HEK293 (cell line): ENCODE results near the gene PSAP.

ENCODE experiments used
- CTCF ChIA-PET: fragments of 350-600 bp; formaldehyde crosslinking; extraction: SDS; loops from one replicate; lab custom pipeline; 2021; ENCODE audit warnings: antibody characterized with exemption; lab: Yijun Ruan, JAX
- POLR2A ChIA-PET: fragments of 300-600 bp; formaldehyde crosslinking; extraction: SDS; loops from one replicate; lab custom pipeline; 2020; ENCODE audit warnings: antibody characterized with exemption, inconsistent platforms; lab: Yijun Ruan, JAX
- H3K27ac ChIP-seq: fragments of 200-500 bp; sonication (Bioruptor generic); 2 replicates; pipeline ENCODE4 v1.5.1; 2014; ENCODE audit warnings: low read depth, low read length, control low read depth, inconsistent platforms; ENCODE audit errors: extremely low read depth
- H3K36me3 ChIP-seq, 2 experiments: fragments of 200-500 bp in 1 of 2; sonication (Bioruptor generic) in 1 of 2; 1 replicate in 1 of 2; 2 replicates in 1 of 2; pipeline ENCODE4 v1.5.1; 2014 to 2017; ENCODE audit warnings: inconsistent platforms in 2 of 2, low read length in 2 of 2; ENCODE audit not compliant: control insufficient read depth in 2 of 2, insufficient read depth in 1 of 2
- H3K4me1 ChIP-seq: fragments of 200-500 bp; sonication (Bioruptor generic); 2 replicates; pipeline ENCODE4 v1.5.1; 2014; ENCODE audit warnings: mild to moderate bottlenecking, low read length, inconsistent platforms; ENCODE audit not compliant: control insufficient read depth, insufficient read depth
- H3K4me3 ChIP-seq: 2 replicates; pipeline ENCODE4 v1.5.1; 2011; ENCODE audit warnings: low read depth, mild to moderate bottlenecking, control low read depth, low read length, moderate library complexity
- H3K9me3 ChIP-seq: fragments of 200-500 bp; sonication (Bioruptor generic); 2 replicates; pipeline ENCODE4 v1.5.1; 2014; ENCODE audit warnings: low read depth, low read length, inconsistent platforms; ENCODE audit not compliant: control insufficient read depth, insufficient read depth
- HIC1 ChIP-seq: fragments of 450-650 bp; formaldehyde crosslinking; IDR thresholded peaks from 2 replicates; pipeline ENCODE4 v1.5.1; 2016; ENCODE audit warnings: missing biosample characterization, missing genetic modification characterization
- KLF7 ChIP-seq: fragments of 450-650 bp; formaldehyde crosslinking; IDR thresholded peaks from 2 replicates; pipeline ENCODE4 v1.5.1; 2016; ENCODE audit warnings: missing biosample characterization, missing genetic modification characterization, borderline replicate concordance
- MZF1 ChIP-seq: fragments of 450-650 bp; formaldehyde crosslinking; IDR thresholded peaks from 2 replicates; pipeline ENCODE4 v1.5.1; 2017; ENCODE audit warnings: missing biosample characterization, missing genetic modification characterization, borderline replicate concordance
- RBAK ChIP-seq: fragments of 450-650 bp; formaldehyde crosslinking; IDR thresholded peaks from 2 replicates; pipeline ENCODE4 v1.5.1; 2016; ENCODE audit warnings: missing biosample characterization, missing genetic modification characterization
- SETDB1 ChIP-seq: IDR thresholded peaks from one replicate; pipeline ENCODE4 v1.6.1; 2017; ENCODE audit warnings: mild to moderate bottlenecking, low read length, moderate library complexity, mixed read lengths; ENCODE audit not compliant: insufficient read length
- YY1 ChIP-seq: fragments of 450-650 bp; formaldehyde crosslinking; IDR thresholded peaks from 2 replicates; pipeline ENCODE4 v1.5.1; 2018; ENCODE audit warnings: missing biosample characterization, missing genetic modification characterization
- ZEB2 ChIP-seq: fragments of 450-650 bp; formaldehyde crosslinking; IDR thresholded peaks from 2 replicates; pipeline ENCODE4 v1.5.1; 2016; ENCODE audit warnings: missing biosample characterization, missing genetic modification characterization
- ZNF174 ChIP-seq: fragments of 450-650 bp; formaldehyde crosslinking; IDR thresholded peaks from 2 replicates; pipeline ENCODE4 v1.5.0; 2017; ENCODE audit warnings: missing biosample characterization, mild to moderate bottlenecking, missing genetic modification characterization
- ZNF18 ChIP-seq: fragments of 450-650 bp; formaldehyde crosslinking; IDR thresholded peaks from 2 replicates; pipeline ENCODE4 v1.5.1; 2016; ENCODE audit warnings: missing biosample characterization, missing genetic modification characterization
- ZNF2 ChIP-seq: fragments of 450-650 bp; formaldehyde crosslinking; IDR thresholded peaks from 2 replicates; pipeline ENCODE4 v1.5.1; 2016; ENCODE audit warnings: missing biosample characterization, missing genetic modification characterization
- ZNF223 ChIP-seq: fragments of 450-650 bp; formaldehyde crosslinking; IDR thresholded peaks from 2 replicates; pipeline ENCODE4 v1.5.1; 2016; ENCODE audit warnings: missing biosample characterization, missing genetic modification characterization
- ZNF302 ChIP-seq: fragments of 450-650 bp; formaldehyde crosslinking; IDR thresholded peaks from 2 replicates; pipeline ENCODE4 v1.5.1; 2016; ENCODE audit warnings: missing biosample characterization, missing genetic modification characterization, low read depth
- ZNF514 ChIP-seq: fragments of 450-650 bp; formaldehyde crosslinking; IDR thresholded peaks from 2 replicates; pipeline ENCODE4 v1.5.1; 2016; ENCODE audit warnings: missing biosample characterization, missing genetic modification characterization
- ZNF530 ChIP-seq: fragments of 450-650 bp; formaldehyde crosslinking; IDR thresholded peaks from 2 replicates; pipeline ENCODE4 v1.5.1; 2016; ENCODE audit warnings: low read depth, missing biosample characterization, missing genetic modification characterization
- ZNF596 ChIP-seq: fragments of 450-650 bp; IDR thresholded peaks from 2 replicates; pipeline ENCODE4 v1.5.0; 2018; ENCODE audit warnings: missing biosample characterization, mild to moderate bottlenecking, missing genetic modification characterization, moderate library complexity
- ZNF624 ChIP-seq: fragments of 450-650 bp; formaldehyde crosslinking; IDR thresholded peaks from 2 replicates; pipeline ENCODE4 v1.5.1; 2017; ENCODE audit warnings: missing biosample characterization, missing genetic modification characterization
- ZNF629 ChIP-seq: fragments of 450-650 bp; formaldehyde crosslinking; IDR thresholded peaks from 2 replicates; pipeline ENCODE4 v1.5.1; 2017; ENCODE audit warnings: missing biosample characterization, missing genetic modification characterization
- ZNF654 ChIP-seq: fragments of 450-650 bp; formaldehyde crosslinking; IDR thresholded peaks from 2 replicates; pipeline ENCODE4 v1.5.1; 2016; ENCODE audit warnings: low read depth, missing biosample characterization, missing genetic modification characterization
- ZNF670 ChIP-seq: fragments of 450-650 bp; formaldehyde crosslinking; IDR thresholded peaks from 2 replicates; pipeline ENCODE4 v1.5.1; 2016; ENCODE audit warnings: missing biosample characterization, missing genetic modification characterization, low read depth
- ZNF677 ChIP-seq: fragments of 450-650 bp; IDR thresholded peaks from 2 replicates; pipeline ENCODE4 v1.5.0; 2018; ENCODE audit warnings: missing biosample characterization, mild to moderate bottlenecking, missing genetic modification characterization, moderate library complexity
- ZNF768 ChIP-seq: fragments of 450-650 bp; formaldehyde crosslinking; IDR thresholded peaks from 2 replicates; pipeline ENCODE4 v1.5.1; 2018; ENCODE audit warnings: missing biosample characterization, mild to moderate bottlenecking, missing genetic modification characterization
- ZNF837 ChIP-seq: fragments of 450-650 bp; formaldehyde crosslinking; IDR thresholded peaks from 2 replicates; pipeline ENCODE4 v1.5.1; 2016; ENCODE audit warnings: missing biosample characterization, missing genetic modification characterization
- ZSCAN30 ChIP-seq: fragments of 450-650 bp; IDR thresholded peaks from 2 replicates; pipeline ENCODE4 v1.5.1; 2018; ENCODE audit warnings: missing biosample characterization, mild to moderate bottlenecking, missing genetic modification characterization, moderate library complexity
- ZXDB ChIP-seq: fragments of 450-650 bp; formaldehyde crosslinking; IDR thresholded peaks from 2 replicates; pipeline ENCODE4 v1.5.1; 2016; ENCODE audit warnings: missing biosample characterization, missing genetic modification characterization
- TF ChIP-seq, protein P1 (sequence below): fragments of 450-650 bp; formaldehyde crosslinking; IDR thresholded peaks from 2 replicates; pipeline ENCODE4; 2016; ENCODE audit warnings: missing biosample characterization, missing genetic modification characterization

Gene PSAP

DNA sequence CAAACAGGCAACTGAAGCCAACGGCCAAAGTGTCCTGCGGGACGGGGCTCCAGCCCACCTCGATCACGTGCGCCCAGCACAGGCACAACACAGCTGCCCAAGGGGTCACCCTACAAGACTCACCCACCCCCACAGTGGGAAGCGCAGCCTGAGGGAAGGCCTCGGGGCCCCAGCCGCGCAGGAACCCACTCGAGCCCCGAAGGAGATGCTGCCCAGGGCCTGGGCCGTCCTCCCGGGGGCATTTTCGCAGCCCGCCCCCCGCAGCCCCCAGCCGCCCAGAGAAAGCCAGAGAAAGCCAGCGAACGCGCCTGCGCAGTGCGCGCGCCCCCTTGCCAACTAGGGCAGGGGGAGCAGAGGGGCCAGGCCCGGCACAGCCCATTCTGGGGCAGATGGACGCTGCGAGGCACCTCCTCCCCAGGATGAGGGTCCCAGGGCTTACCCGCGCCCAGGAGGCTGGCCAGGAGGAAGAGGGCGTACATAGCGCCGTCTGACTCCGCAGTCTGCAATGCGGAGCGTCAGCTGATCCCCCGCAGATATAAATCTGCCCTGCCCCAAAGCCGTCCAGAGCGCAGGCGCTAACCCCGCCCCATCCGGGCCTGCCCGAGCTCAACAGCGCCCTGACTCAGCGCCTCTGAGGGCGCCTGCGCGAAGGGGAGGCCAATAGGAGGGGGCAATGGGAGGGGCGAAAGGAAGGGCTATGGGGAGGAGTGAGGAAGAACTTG is at the start of gene PSAP (continued):
- TF ChIP-seq HIC1 (tag by site-specific recombination), result peak; percentile 80

- CTCF ChIA-PET, result interaction anchor here (0.6 to 0.9 kb wide), 3 partner anchors 12 to 148 kb away, joined by 3 to 4 read pairs (median 3); no protein-coding TSS in a partner anchor
- Histone ChIP-seq H3K9me3 (no peaks in the 10 kb centered on the region), H3K27ac (no peak overlapping the region), H3K4me1 (no peaks in the 10 kb centered on the region)
- POLR2A ChIA-PET, result interaction anchor here (1.3 kb wide), 1 partner anchor 49 kb away, joined by 3 read pairs; the partner anchor contains the start of gene PSAP
- TF ChIP-seq RBAK, result no peak
- TF ChIP-seq ZNF677 (tag by site-specific recombination), result no peak
- no peak for TF ChIP-seq SETDB1
- no peak for TF ChIP-seq MZF1 (tag by site-specific recombination)
- TF ChIP-seq ZNF654 (tag by site-specific recombination), result no peak
- no peak for TF ChIP-seq ZNF837
- TF ChIP-seq ZNF174, result no peak
- TF ChIP-seq ZNF514 (tag by site-specific recombination), result no peak
- no peak for TF ChIP-seq ZEB2 (tag by site-specific recombination)
- TF ChIP-seq ZNF18 (tag by site-specific recombination), result no peak
- TF ChIP-seq, all 188 proteins: peak for 0
- no peak overlapping the region for H3K4me3 ChIP-seq
- no peaks in the 10 kb centered on the region for H3K36me3 ChIP-seq
Observed at GRCh38 chr10:71900441-71901180, 49.6 kb upstream of the PSAP start.

GRCh38 chr10:71899665-71900412 is 48.8 kb upstream of the PSAP start:
- POLR2A ChIA-PET, result interaction anchor here (1.3 kb wide), 1 partner anchor 49 kb away, joined by 3 read pairs; the partner anchor contains the start of gene PSAP
- CTCF ChIA-PET, result interaction anchor here (0.6 to 0.9 kb wide), 3 partner anchors 13 to 148 kb away, joined by 3 to 4 read pairs (median 3); no protein-coding TSS in a partner anchor
- Histone ChIP-seq H3K36me3 (no peaks in the 10 kb centered on the region), H3K4me1 (no peaks in the 10 kb centered on the region), H3K27ac (no peak overlapping the region), H3K4me3 (no peak overlapping the region), H3K9me3 (no peaks in the 10 kb centered on the region)
- no peak for TF ChIP-seq ZNF768 (tag by site-specific recombination)
- no peak for TF ChIP-seq ZNF530
- no peak for TF ChIP-seq ZNF677 (tag by site-specific recombination)
- TF ChIP-seq YY1 (tag by site-specific recombination), result no peak
- TF ChIP-seq ZSCAN30 (tag by site-specific recombination), result no peak
- no peak for TF ChIP-seq ZNF629
- TF ChIP-seq ZNF596 (tag by site-specific recombination), result no peak
- no peak for TF ChIP-seq ZNF624
- no peak for TF ChIP-seq ZNF223 (tag by site-specific recombination)
- TF ChIP-seq ZNF2 (tag by site-specific recombination), result no peak
- TF ChIP-seq ZNF302 (tag by site-specific recombination), result no peak
- TF ChIP-seq ZNF670 (tag by site-specific recombination), result no peak
- TF ChIP-seq, protein P1, sequence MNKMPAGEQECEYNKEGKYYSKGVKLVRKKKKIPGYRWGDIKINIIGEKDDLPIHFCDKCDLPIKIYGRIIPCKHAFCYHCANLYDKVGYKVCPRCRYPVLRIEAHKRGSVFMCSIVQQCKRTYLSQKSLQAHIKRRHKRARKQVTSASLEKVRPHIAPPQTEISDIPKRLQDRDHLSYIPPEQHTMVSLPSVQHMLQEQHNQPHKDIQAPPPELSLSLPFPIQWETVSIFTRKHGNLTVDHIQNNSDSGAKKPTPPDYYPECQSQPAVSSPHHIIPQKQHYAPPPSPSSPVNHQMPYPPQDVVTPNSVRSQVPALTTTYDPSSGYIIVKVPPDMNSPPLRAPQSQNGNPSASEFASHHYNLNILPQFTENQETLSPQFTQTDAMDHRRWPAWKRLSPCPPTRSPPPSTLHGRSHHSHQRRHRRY (tag by site-specific recombination), result no peak
- TF ChIP-seq KLF7 (tag by site-specific recombination), result no peak
- no peak for TF ChIP-seq ZXDB (tag by site-specific recombination)
- no peak for TF ChIP-seq RBAK
